DND-41 (cell line): Measurements from ENCODE around the gene MBNL3.

Experiments used
- ATAC-seq: fragments of 200-7000 bp; cut with Tn5 transposase; 3 replicates; pipeline ENCODE4 v1.9.1; 2021; ENCODE audit warnings: low read depth; ENCODE audit not compliant: insufficient read depth
- DNase-seq: peaks from one replicate; pipeline ENCODE4 v3.0.0-alpha.2; 2020
- H2AFZ ChIP-seq: 2 replicates; pipeline ENCODE4 v1.6.0; 2012; ENCODE audit warnings: low read depth, low read length
- H3K27ac ChIP-seq: 2 replicates; pipeline ENCODE4 v1.5.1; 2012; ENCODE audit warnings: low read length, inconsistent platforms
- H3K27me3 ChIP-seq: fragments of 200-600 bp; sonication (generic); 2 replicates; pipeline ENCODE4 v1.6.0; 2012; ENCODE audit warnings: low read length, mild to moderate bottlenecking, inconsistent platforms; ENCODE audit not compliant: insufficient read depth, poor library complexity
- H3K36me3 ChIP-seq: 2 replicates; pipeline ENCODE4 v1.5.1; 2012; ENCODE audit warnings: low read length, inconsistent platforms; ENCODE audit not compliant: insufficient read depth
- H3K4me1 ChIP-seq: 2 replicates; pipeline ENCODE4 v1.5.1; 2012; ENCODE audit warnings: mild to moderate bottlenecking, low read length; ENCODE audit not compliant: insufficient read depth
- H3K4me2 ChIP-seq: 2 replicates; pipeline ENCODE4 v1.6.0; 2012; ENCODE audit warnings: mild to moderate bottlenecking, moderate library complexity, low read length, inconsistent platforms; ENCODE audit not compliant: insufficient read depth
- H3K4me3 ChIP-seq, 2 experiments: fragments of 200-600 bp in 1 of 2; shearing (Covaris generic) in 1 of 2; 2 replicates each; pipeline ENCODE4 v1.5.1; 2012 to 2016; ENCODE audit warnings: inconsistent platforms in 2 of 2, low read length in 2 of 2, mild to moderate bottlenecking in 2 of 2, low read depth in 1 of 2, moderate library complexity in 1 of 2
- H3K79me2 ChIP-seq: 2 replicates; pipeline ENCODE4 v1.6.0; 2012; ENCODE audit warnings: low read length, inconsistent platforms; ENCODE audit not compliant: insufficient read depth
- H3K9ac ChIP-seq: 2 replicates; pipeline ENCODE4 v1.6.0; 2012; ENCODE audit warnings: low read depth, mild to moderate bottlenecking, inconsistent platforms, low read length, moderate library complexity
- H3K9me3 ChIP-seq: 2 replicates; pipeline ENCODE4 v1.5.1; 2012; ENCODE audit warnings: low read length, moderate library complexity, mild to moderate bottlenecking, inconsistent platforms; ENCODE audit not compliant: insufficient read depth, severe bottlenecking
- H4K20me1 ChIP-seq: 2 replicates; pipeline ENCODE4 v1.6.0; 2012; ENCODE audit warnings: low read length; ENCODE audit not compliant: insufficient read depth
- CTCF ChIP-seq: IDR thresholded peaks from 2 replicates; pipeline ENCODE4 v1.5.1; 2012; ENCODE audit warnings: borderline replicate concordance, low read length, moderate library complexity, mild to moderate bottlenecking; ENCODE audit not compliant: poor library complexity, severe bottlenecking; ENCODE audit errors: extremely low read depth
- EZH2 ChIP-seq: IDR thresholded peaks from 3 replicates; pipeline ENCODE4 v1.6.1; 2012; ENCODE audit warnings: borderline replicate concordance, low read depth, mild to moderate bottlenecking, moderate library complexity, low read length, inconsistent platforms; ENCODE audit not compliant: severe bottlenecking

The MBNL3 gene

DNA sequence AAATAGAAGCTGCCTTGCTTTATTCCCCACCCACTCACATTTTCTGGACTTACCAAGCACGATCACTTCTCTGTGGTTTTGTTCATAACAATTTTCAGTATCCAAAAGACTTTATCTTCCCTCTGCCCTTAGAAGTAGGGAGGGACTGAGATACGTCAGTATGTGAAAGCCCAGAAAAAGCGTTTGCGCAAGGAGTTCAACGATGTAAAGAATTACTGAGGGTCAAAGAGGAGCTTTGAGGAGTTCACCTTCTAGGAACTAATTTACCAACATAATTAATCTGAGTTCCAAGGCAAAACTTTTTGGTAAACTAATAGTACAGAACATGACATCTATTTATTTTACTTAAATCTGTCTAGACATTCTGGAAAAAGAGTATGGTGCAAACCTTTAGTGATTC lies 84.6 kb downstream of the MBNL3 start:
- H3K27ac ChIP-seq: no peak overlapping the region
- no peak for TF ChIP-seq EZH2
- TF ChIP-seq CTCF: no peak
- no peaks in the 10 kb centered on the region for H4K20me1 ChIP-seq
- H3K27me3 ChIP-seq: no peaks in the 10 kb centered on the region
- H3K4me3 ChIP-seq: no peak overlapping the region
- 0 out of 2 replicates have a peak, but pooled peaks cover 3% of the 10 kb centered on the region for H3K79me2 ChIP-seq
- DNase-seq (no peak), ATAC-seq (no peak)
- H3K36me3 ChIP-seq: peaks cover 17% of the 10 kb centered on the region; the same call in 1 of the 2 replicates
- no peak overlapping the region for H2AFZ ChIP-seq
- H3K9ac ChIP-seq: no peak overlapping the region
- no peak overlapping the region for H3K4me2 ChIP-seq
- H3K4me1 ChIP-seq: no peaks in the 10 kb centered on the region
- H3K9me3 ChIP-seq: no peaks in the 10 kb centered on the region

GRCh38 chrX:132401935-132402334 lies 86.9 kb downstream of the MBNL3 start:
- TF ChIP-seq CTCF (no peak), EZH2 (no peak)
- Histone ChIP-seq H3K27me3 (no peaks in the 10 kb centered on the region), H3K4me3 (no peak overlapping the region), H3K36me3 (peaks cover 20% of the 10 kb centered on the region; the same call in 1 of the 2 replicates), H3K4me2 (no peak overlapping the region), H3K4me1 (no peaks in the 10 kb centered on the region), H3K79me2 (no peaks in the 10 kb centered on the region), H3K9ac (no peak overlapping the region), H2AFZ (no peak overlapping the region), H4K20me1 (no peaks in the 10 kb centered on the region), H3K27ac (no peak overlapping the region), H3K9me3 (no peaks in the 10 kb centered on the region)
- no peak for ATAC-seq
- no peak for DNase-seq

GRCh38 chrX:132400706-132401105 lies 88.1 kb downstream of the MBNL3 start:
- no peak overlapping the region for H3K27ac ChIP-seq
- peaks cover 15% of the 10 kb centered on the region; the same call in 1 of the 2 replicates for H3K36me3 ChIP-seq
- ATAC-seq: no peak
- no peak overlapping the region for H2AFZ ChIP-seq
- no peaks in the 10 kb centered on the region for H3K9me3 ChIP-seq
- H3K4me2 ChIP-seq: no peak overlapping the region
- H3K27me3 ChIP-seq: no peaks in the 10 kb centered on the region
- DNase-seq: no peak
- no peak for TF ChIP-seq EZH2
- no peak for TF ChIP-seq CTCF
- no peaks in the 10 kb centered on the region for H3K4me1 ChIP-seq
- no peak overlapping the region for H3K4me3 ChIP-seq
- H3K9ac ChIP-seq: no peak overlapping the region
- H3K79me2 ChIP-seq: no peaks in the 10 kb centered on the region
- no peaks in the 10 kb centered on the region for H4K20me1 ChIP-seq

- no peaks in the 10 kb centered on the region for H3K79me2 ChIP-seq
- TF ChIP-seq EZH2 (no peak), CTCF (no peak)
- no peaks in the 10 kb centered on the region for H3K27me3 ChIP-seq
- no peaks in the 10 kb centered on the region for H3K9me3 ChIP-seq
- no peak overlapping the region for H3K4me3 ChIP-seq
- no peak overlapping the region for H3K4me2 ChIP-seq
- no peak overlapping the region for H3K27ac ChIP-seq
- H3K4me1 ChIP-seq: no peaks in the 10 kb centered on the region
- peaks cover 17% of the 10 kb centered on the region; the same call in 1 of the 2 replicates for H3K36me3 ChIP-seq
- DNase-seq (no peak), ATAC-seq (no peak)
- no peak overlapping the region for H3K9ac ChIP-seq
- no peaks in the 10 kb centered on the region for H4K20me1 ChIP-seq
- H2AFZ ChIP-seq: no peak overlapping the region
Observed at GRCh38 chrX:132395645-132396044, 93.2 kb downstream of the MBNL3 start.
